Karpas-422 (cell line): ENCODE results near the gene AFF3. TPM values are rescaled to one million over a fixed set of nuclear protein-coding genes. Genes with fewer than 3 reads are reported as not detected.
A peak's percentile ranks its signal among the peaks of the same experiment; 100 is the strongest.

Experiments used
- DNase-seq: peaks from one replicate; pipeline ENCODE4 v3.0.0-alpha.2; 2015
- H2AFZ ChIP-seq: fragments of 200-600 bp; sonication (generic); 2 replicates; pipeline ENCODE4 v1.6.1; 2014; ENCODE audit warnings: antibody characterized with exemption, low read length, mixed read lengths
- H3K27ac ChIP-seq: fragments of 200-600 bp; sonication (generic); 2 replicates; pipeline ENCODE4 v1.5.1; 2014; ENCODE audit warnings: mild to moderate bottlenecking, low read length, moderate library complexity
- H3K27me3 ChIP-seq: fragments of 200-600 bp; sonication (generic); 2 replicates; pipeline ENCODE4 v1.6.1; 2014; ENCODE audit warnings: low read length, mixed read lengths
- H3K36me3 ChIP-seq: fragments of 200-600 bp; sonication (generic); 2 replicates; pipeline ENCODE4 v1.6.1; 2014; ENCODE audit warnings: low read length, mixed read lengths; ENCODE audit not compliant: insufficient read depth
- H3K4me1 ChIP-seq: fragments of 200-600 bp; sonication (generic); 2 replicates; pipeline ENCODE4 v1.6.1; 2014; ENCODE audit warnings: mild to moderate bottlenecking, low read length, mixed read lengths
- H3K4me2 ChIP-seq: fragments of 200-600 bp; sonication (generic); 2 replicates; pipeline ENCODE4 v1.6.1; 2014; ENCODE audit warnings: low read length, low read depth, mild to moderate bottlenecking; ENCODE audit not compliant: poor library complexity, severe bottlenecking
- H3K4me3 ChIP-seq: fragments of 200-600 bp; sonication (generic); 2 replicates; pipeline ENCODE4 v1.5.1; 2014; ENCODE audit warnings: mild to moderate bottlenecking, antibody characterized with exemption, low read length, mixed read lengths
- H3K79me2 ChIP-seq: fragments of 200-600 bp; sonication (generic); 2 replicates; pipeline ENCODE4 v1.6.1; 2014; ENCODE audit warnings: mild to moderate bottlenecking, low read length, mixed read lengths
- H3K9ac ChIP-seq: fragments of 200-600 bp; sonication (generic); 2 replicates; pipeline ENCODE4 v1.6.0; 2014; ENCODE audit warnings: low read length
- H3K9me2 ChIP-seq: fragments of 200-600 bp; sonication (generic), shearing (Covaris generic); replicated peaks from 2 replicates; pipeline ENCODE4 v1.6.0; 2014; ENCODE audit warnings: mild to moderate bottlenecking, low read length, moderate library complexity; ENCODE audit not compliant: insufficient read depth
- H3K9me3 ChIP-seq: fragments of 300-700, 200-600 bp; sonication (generic); 2 replicates; pipeline ENCODE4 v1.6.1; 2014; ENCODE audit warnings: low read length, mixed read lengths
- H4K20me1 ChIP-seq: fragments of 200-600 bp; sonication (generic); 2 replicates; pipeline ENCODE4 v1.6.1; 2014; ENCODE audit warnings: mild to moderate bottlenecking, antibody characterized with exemption, low read length, low read depth; ENCODE audit not compliant: insufficient read depth
- total RNA-seq: library from RNA; depleted of rRNA; stranded (reverse); fragments of >200 nt; shearing (Covaris generic); gene quantifications from 2 replicates; pipeline ENCODE4 v1.2.3, GENCODE V29; 2014; ENCODE audit warnings: low replicate concordance

AFF3 gene
- total RNA-seq, 1 experiment from 2014 or later, result 99.7 TPM

DNA sequence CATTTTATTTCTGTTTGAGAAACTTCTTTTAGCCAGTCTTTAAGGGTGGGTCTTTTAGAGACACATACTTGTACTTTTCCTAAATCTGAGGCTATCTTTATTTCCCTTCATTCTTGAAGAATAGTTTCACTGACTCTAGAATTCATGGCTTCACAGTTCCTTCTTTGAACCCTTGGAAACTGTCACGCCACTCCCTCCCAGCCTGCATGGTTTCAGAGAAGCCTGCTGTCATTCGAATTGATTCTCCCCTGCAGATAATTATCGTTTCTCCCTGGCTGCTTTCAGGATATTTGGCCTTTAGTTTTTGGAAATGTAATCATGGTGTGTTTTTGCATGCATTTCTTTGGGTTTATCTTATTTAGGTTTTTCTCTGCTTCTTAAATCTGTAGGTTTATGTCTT, 580.6 kb downstream of the AFF3 start:
- no peak overlapping the region for H3K9ac ChIP-seq
- H4K20me1 ChIP-seq, result no peaks in the 10 kb centered on the region
- H3K9me3 ChIP-seq, result no peaks in the 10 kb centered on the region
- no peak overlapping the region for H3K4me2 ChIP-seq
- H3K79me2 ChIP-seq, result no peaks in the 10 kb centered on the region
- H3K4me3 ChIP-seq, result no peak overlapping the region
- H3K4me1 ChIP-seq, result no peaks in the 10 kb centered on the region
- H3K9me2 ChIP-seq, result no peaks in the 10 kb centered on the region
- no peaks in the 10 kb centered on the region; the same call in 1 of the 2 replicates for H3K36me3 ChIP-seq
- no peak overlapping the region for H2AFZ ChIP-seq
- DNase-seq, result no peak
- no peak overlapping the region for H3K27ac ChIP-seq
- no peaks in the 10 kb centered on the region for H3K27me3 ChIP-seq

DNA sequence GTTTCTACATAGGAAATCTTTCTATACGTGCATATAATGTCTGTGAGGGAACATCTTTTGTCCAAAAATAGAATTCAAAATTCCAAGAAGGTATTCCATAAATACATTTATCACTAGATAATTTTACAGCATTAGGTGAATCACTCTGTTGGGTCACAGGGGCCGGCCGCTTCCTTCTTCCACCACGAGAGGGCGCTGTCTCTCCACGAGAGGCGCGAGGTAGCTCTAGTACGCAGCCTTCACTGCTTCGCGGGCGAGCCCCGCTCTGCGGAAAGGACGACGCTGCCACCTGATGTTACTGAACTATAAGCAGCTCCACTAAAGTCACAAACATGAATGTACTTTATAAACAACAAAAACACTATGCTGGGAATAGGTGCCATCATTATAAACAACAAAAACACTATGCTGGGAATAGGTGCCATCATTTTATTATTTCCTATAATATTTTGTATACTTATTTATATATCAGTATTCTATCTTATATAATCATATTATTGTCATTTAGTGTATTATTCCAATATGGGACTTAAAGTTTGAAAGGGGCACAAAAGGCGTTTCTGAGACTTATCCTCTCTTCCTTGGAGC, 583.2 kb downstream of the AFF3 start:
- H3K36me3 ChIP-seq, result no peaks in the 10 kb centered on the region; the same call in 1 of the 2 replicates
- H3K27me3 ChIP-seq, result no peaks in the 10 kb centered on the region
- no peak overlapping the region for H3K27ac ChIP-seq
- no peaks in the 10 kb centered on the region for H3K79me2 ChIP-seq
- no peaks in the 10 kb centered on the region for H3K9me3 ChIP-seq
- no peaks in the 10 kb centered on the region; the same call in 1 of the 2 replicates for H3K4me1 ChIP-seq
- H4K20me1 ChIP-seq, result no peaks in the 10 kb centered on the region
- DNase-seq, result peak; percentile 95
- H3K9me2 ChIP-seq, result no peaks in the 10 kb centered on the region
- no peak overlapping the region for H3K9ac ChIP-seq
- no peak overlapping the region for H3K4me3 ChIP-seq
- H2AFZ ChIP-seq, result no peak overlapping the region
- H3K4me2 ChIP-seq, result no peak overlapping the region

DNA sequence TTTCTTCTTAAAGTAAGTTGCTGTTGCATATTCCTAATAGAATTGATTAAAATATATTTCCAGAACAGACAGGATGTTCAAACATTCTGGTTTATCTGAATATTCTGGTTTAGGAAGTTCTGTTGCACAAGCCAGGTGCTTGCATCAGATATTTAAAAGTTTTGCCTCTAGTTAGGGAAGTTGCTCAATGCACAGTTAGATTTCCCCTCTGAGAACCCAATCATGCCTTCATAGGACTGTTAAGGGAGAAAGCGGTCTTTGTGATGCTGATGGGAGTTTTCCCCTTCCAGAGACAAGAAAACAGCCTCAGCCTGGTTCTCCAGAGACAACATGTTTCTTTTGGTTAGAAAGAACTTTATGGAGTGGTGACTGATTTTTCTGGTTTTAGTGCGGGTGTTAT, 587.0 kb downstream of the AFF3 start:
- Histone ChIP-seq H4K20me1 (no peaks in the 10 kb centered on the region), H2AFZ (no peak overlapping the region), H3K36me3 (no peaks in the 10 kb centered on the region), H3K79me2 (no peaks in the 10 kb centered on the region), H3K27me3 (no peaks in the 10 kb centered on the region), H3K4me2 (no peak overlapping the region), H3K9ac (no peak overlapping the region), H3K9me3 (no peaks in the 10 kb centered on the region), H3K4me1 (no peaks in the 10 kb centered on the region; the same call in 1 of the 2 replicates), H3K4me3 (no peak overlapping the region), H3K27ac (no peak overlapping the region), H3K9me2 (no peaks in the 10 kb centered on the region)
- DNase-seq, result no peak

DNA sequence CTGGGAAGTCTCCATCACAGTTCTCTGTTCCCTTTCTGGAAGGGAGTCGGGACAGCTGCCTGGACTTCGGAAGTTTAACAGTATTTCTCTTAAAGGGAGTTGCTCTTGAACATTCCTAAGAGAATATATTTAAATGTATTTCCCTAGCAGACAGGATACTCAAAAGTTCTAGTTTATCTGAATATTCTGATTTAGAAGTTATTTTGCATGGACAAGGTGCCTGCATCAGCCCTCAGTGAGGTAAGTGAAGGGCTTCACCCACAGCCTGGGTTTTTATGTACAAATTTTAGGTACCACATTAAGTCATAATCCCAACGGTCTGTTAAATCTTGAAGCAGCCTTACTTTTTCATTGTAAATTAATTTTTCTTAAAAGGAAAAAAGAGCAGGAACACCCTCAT, 587.5 kb downstream of the AFF3 start:
- Histone ChIP-seq H3K79me2 (no peaks in the 10 kb centered on the region), H3K9me3 (no peaks in the 10 kb centered on the region), H3K4me2 (no peak overlapping the region), H4K20me1 (no peaks in the 10 kb centered on the region), H3K4me1 (no peaks in the 10 kb centered on the region; the same call in 1 of the 2 replicates), H3K4me3 (no peak overlapping the region), H3K36me3 (no peaks in the 10 kb centered on the region), H3K27me3 (no peaks in the 10 kb centered on the region), H3K9me2 (no peaks in the 10 kb centered on the region), H2AFZ (no peak overlapping the region), H3K9ac (no peak overlapping the region), H3K27ac (no peak overlapping the region)
- no peak for DNase-seq

DNA sequence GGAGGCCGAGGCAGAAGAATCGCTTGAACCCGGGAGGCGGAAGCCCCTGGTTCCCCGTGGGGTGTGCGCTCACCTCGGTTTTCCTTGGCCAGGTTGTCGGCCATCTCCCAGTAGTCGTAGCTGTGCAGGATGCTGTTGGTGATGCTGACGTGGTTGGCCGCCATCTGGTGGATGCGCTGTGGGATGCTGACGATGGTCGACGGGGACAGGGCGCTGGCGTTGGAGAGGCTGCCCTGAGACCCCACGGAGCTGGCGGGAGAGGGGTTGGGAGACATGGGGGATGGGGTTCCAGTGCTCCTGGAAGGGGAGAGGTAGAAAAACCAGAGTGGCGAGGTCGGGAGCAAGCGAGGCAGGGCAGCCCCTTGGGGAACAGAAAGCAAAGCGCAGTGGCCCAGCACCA, 588.2 kb downstream of the AFF3 start:
- Histone ChIP-seq H3K79me2 (no peaks in the 10 kb centered on the region), H3K27me3 (no peaks in the 10 kb centered on the region), H3K4me2 (no peak overlapping the region), H3K4me3 (no peak overlapping the region), H4K20me1 (no peaks in the 10 kb centered on the region), H3K27ac (no peak overlapping the region), H3K4me1 (no peaks in the 10 kb centered on the region; the same call in 1 of the 2 replicates), H2AFZ (no peak overlapping the region), H3K9ac (no peak overlapping the region), H3K36me3 (no peaks in the 10 kb centered on the region), H3K9me2 (no peaks in the 10 kb centered on the region), H3K9me3 (no peaks in the 10 kb centered on the region)
- no peak for DNase-seq

DNA sequence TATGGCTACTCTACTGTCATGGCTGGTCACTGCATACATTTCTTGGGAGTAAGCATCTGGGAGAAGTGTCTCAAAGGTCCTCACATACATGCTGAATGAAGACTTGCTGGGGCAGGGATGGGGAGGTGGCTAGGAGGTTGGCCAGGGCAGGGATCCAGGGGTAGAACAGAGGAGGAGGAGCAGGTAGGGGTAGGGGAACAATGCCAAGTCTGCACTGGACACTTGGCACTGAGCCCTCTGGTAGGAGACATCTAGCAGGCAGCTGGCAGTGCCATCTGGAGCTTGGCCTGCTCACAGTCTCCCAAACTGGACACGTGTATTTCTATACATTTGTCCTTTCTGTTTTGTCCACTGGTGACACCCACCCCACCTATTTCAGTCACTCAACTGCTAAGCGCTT, 589.9 kb downstream of the AFF3 start:
- Histone ChIP-seq H4K20me1 (no peaks in the 10 kb centered on the region), H3K4me1 (no peaks in the 10 kb centered on the region; the same call in 1 of the 2 replicates), H3K4me2 (no peak overlapping the region), H3K27ac (no peak overlapping the region), H3K79me2 (no peaks in the 10 kb centered on the region), H3K36me3 (no peaks in the 10 kb centered on the region), H3K9ac (no peak overlapping the region), H3K4me3 (no peak overlapping the region), H3K9me2 (no peaks in the 10 kb centered on the region), H2AFZ (no peak overlapping the region), H3K27me3 (no peaks in the 10 kb centered on the region), H3K9me3 (no peaks in the 10 kb centered on the region)
- no peak for DNase-seq

DNA sequence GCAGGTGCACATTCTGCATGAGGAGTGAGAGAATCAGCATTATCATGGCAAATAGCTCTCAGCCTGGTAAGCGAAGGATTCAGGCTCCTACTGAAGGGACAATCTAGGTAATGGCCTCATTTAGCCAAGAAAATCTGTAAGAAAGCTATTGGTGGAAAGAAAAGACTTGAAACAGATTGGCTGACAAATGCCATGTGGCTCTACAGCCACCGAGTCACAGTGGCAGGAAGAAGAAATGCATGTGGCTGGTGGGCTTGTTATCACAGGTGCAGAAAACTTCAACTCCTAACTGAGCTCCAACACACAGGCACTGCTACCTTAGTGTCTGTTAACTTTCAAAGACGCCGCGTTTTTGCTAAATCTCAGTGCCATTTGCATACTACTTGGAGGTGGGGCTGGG, 592.0 kb downstream of the AFF3 start:
- H3K27me3 ChIP-seq, result no peaks in the 10 kb centered on the region
- no peaks in the 10 kb centered on the region for H3K36me3 ChIP-seq
- no peaks in the 10 kb centered on the region for H4K20me1 ChIP-seq
- no peak overlapping the region for H3K27ac ChIP-seq
- H3K4me2 ChIP-seq, result no peak overlapping the region
- H3K4me3 ChIP-seq, result no peak overlapping the region
- no peaks in the 10 kb centered on the region for H3K9me3 ChIP-seq
- no peaks in the 10 kb centered on the region; the same call in 1 of the 2 replicates for H3K4me1 ChIP-seq
- H3K79me2 ChIP-seq, result no peaks in the 10 kb centered on the region
- no peak overlapping the region for H2AFZ ChIP-seq
- no peak overlapping the region for H3K9ac ChIP-seq
- no peaks in the 10 kb centered on the region for H3K9me2 ChIP-seq
- DNase-seq, result no peak

DNA sequence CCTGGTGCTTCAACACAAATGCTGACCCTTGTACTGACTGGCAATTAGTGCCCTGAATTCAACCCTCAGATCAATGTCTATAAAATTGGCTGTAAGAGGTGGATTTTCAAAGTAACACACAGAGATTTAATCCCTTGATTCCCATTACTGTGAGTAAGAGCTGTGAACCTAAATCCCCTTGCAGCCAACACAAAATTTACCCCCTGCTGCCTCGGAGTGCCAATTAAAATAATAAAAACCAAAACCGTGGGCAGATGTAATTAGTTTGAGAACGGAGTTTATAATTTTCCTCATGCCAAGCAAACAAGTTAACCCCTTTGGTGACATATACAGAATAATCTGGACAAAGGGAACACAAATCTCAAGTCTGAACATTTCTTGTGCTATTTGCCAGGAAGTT, 596.8 kb downstream of the AFF3 start:
- H3K36me3 ChIP-seq, result no peaks in the 10 kb centered on the region
- no peak for DNase-seq

More for the DNA sequence above, 596.8 kb downstream of the AFF3 start:
- no peaks in the 10 kb centered on the region for H3K9me2 ChIP-seq
- H2AFZ ChIP-seq, result no peak overlapping the region
- H3K79me2 ChIP-seq, result no peaks in the 10 kb centered on the region
- H3K9me3 ChIP-seq, result no peaks in the 10 kb centered on the region
- H3K27me3 ChIP-seq, result no peaks in the 10 kb centered on the region
- no peak overlapping the region for H3K27ac ChIP-seq
- no peaks in the 10 kb centered on the region for H4K20me1 ChIP-seq
- no peak overlapping the region for H3K9ac ChIP-seq
- no peaks in the 10 kb centered on the region for H3K4me1 ChIP-seq
- no peak overlapping the region for H3K4me2 ChIP-seq
- no peak overlapping the region for H3K4me3 ChIP-seq
